Activated effector memory CD4-positive, alpha-beta T cell treated with Interleukin-2 at 50 U/mL for 16 hours (primary cell): Measurements from ENCODE around the gene AXDND1.
"Not testable (repeated sequence)": the region's sequence is repeated elsewhere in the genome, so short reads cannot be mapped to it uniquely, and the experiment has no call there.

Experiments used
- DNase-seq: peaks from one replicate; pipeline ENCODE4 v3.0.0-alpha.2; 2020

AXDND1 gene, protein sequence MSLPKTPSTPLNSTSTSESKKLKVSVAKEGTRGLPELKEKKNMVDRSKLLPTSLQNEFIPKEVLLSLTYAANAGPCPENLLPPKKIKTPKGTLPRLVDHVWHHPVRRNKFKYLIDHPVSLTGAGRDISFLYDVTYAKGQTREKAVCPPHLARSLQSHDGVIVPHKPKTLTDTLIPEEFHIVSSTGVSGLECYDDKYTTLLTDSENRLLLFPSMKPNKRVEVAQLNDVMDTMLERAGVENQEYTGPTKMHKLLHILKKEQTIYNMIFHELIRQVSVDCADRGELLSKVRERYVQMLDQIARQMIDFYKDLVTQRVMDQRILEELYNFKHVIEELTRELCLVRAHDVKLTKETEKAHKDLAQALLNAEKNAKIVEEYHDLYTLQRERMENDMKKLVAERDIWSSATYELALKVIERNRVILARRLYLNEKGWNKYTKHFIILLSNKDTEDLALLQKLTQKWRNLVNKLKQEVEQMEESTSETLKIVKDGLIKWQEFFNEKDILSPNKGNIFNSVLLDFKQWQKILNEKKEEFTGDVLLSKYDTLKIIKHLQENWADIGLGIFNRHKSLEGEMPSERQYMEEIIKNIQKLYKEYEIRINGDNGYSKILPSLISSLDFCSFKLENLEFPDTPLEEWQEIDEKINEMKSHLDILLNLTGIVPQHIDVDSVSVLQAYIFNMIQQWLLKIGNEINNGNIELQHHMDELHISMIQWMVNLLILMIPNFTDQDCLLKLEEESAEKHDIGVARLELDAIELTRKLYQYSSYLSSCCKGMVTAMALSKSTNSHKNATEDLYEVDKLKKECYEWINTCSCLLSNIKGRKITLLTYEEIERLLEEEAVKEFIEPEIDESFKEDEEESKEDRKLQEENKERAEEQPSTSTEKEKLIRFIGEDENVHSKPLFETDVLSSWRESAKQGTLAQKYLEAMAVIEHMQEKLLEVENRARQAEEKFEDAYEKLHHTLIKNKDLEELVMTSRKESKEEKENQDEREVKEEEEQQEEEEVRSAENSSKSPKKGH

DNA sequence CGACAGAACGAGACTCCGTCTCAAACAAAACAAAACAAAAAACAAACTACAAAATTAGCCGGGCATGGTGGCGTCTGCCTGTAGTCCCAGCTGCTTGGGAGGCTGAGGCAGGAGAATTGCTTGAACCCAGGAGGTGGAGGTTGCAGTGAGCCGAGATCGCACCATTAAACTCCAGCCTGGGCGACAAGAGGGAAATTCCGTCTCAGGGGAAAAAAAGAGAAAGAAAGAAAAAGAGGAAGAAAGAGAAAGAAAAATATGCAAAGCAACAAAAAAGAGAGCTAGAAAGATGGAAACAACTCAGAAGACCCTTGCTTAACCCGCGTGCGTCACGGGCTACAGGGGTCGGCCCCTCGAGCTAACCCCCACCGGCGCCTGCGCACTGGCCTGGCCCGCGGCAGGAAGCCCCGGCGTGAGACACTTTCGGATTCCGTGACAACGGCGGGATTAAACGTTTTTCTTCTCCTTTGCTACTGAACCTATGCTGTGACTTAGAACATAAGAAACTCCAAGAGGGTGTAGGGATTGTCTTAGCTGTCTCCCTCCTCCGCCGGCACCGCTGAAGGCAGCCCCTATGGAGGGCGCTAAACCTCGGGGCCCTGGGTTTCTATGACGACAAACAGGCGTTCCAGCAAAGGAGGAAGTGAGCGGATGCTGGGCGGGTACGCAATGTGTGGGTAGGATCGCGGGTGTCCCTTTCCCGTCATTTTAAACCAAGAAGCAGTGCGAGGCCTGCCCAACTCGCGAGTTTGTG is at the start of gene AXDND1:
Gene AXDND1 (plus strand): TSS at position 630 of the 751 bp plus-strand sequence. CDS start 539 bp downstream, outside the sequence.
- peak; percentile 81 for DNase-seq

DNA sequence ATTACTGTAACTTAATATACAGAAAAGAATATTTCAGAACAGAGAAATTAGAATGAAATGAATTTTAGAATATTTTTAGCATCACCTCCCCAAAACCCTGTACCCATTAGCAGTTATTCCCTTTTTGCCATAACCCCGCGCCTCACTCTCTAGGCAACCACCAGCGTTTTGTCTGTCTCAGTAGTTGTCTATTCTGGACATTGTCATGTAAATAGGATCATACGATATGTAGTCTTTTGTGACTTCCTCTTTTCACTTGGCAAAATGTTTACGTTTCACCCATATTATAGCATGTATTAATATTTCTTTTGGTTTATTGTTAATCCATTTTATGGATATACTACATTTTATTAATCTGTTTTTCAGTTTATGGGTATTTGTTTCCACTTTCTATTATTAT is 47.3 kb upstream of the AXDND1 start:
- DNase-seq: no peak

DNA sequence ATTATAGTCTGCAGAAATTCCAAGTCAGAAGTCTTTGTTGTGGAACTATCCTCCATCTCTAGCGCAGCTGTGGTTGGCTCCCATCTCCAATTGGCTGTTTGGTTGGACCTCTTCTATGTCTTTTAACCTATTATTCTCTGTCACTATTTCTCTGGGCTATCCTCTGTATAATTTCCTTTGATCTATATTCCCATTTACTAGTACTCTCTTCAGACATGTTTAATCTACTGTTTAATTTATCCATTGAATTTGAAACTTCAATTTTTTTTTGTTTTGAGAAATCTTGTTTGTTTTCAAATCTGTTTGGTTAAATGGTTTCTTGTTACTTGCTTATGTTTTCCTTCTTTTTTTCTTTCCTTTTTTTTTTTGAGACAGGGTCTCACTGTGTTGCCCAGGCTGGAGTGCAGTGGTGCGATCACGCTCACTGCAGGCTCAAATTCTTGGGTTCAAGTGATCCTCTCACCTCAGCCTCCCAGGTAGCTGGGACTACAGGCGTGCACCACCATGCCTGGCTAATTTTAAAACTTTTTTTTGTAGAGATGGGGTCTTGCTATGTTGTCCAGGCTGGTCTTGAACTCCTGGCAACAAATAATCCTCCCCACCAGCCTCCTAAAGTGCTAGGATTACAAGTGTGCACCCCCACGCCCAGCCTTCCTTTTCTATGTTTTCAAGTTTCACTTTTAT is 44.1 kb upstream of the AXDND1 start:
- DNase-seq: no peak

DNA sequence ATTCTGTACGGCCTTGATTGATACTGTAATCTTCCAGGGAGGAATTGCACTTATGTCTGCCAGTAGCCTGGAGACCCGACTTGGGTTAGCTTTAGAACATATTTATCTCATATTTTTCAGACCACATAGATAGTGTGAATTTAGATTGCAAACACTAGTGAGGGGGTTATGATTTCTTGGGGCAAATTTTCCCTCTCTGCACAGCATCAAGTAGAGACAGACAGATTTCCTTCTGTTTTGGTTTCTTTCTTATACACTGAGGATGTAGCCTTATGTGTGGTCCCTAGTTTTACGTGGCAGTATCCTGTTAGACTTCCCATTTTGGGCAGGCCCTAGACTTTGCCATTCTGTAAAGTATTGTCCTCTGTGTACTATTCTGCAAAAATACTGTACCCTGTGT is 43.2 kb upstream of the AXDND1 start:
- DNase-seq: no peak

DNA sequence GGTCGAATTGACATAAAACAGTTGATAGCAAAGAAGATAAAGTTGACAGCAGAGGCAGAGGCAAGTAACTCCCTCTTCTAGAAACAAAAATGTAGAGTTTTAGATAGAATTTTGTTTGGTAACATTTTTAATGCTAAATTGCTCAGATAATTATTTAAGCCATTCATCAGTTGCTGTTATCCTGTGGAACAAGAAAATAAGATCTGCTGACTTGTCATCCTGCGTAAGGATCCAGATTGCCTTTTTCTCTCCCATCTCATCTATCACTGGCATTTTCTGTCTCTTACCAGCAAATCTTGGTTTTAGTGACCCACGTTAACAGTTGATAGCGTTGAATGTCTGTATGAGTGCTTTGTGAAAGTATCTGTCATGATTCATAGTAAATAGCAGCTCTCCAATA is 42.3 kb upstream of the AXDND1 start:
- DNase-seq: no peak

DNA sequence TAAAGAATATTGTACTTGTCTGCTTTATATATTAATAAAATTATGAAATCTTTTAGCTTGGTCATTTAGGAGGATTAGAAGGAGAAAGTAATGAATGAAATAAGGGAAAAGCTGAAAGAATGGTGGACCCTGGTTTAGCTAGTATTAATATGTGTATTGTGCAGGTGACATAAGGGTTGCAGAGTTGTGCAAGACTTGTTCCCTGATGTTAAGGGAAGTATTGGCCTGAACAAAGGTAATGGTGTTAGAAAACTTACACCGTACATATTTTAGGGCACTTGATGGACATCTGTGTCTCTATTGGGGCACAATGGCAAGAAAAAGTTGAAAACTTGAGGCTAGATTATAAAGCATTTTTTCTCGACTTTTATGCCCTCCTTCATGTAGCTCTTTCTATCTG is 39.9 kb upstream of the AXDND1 start:
- no peak for DNase-seq

DNA sequence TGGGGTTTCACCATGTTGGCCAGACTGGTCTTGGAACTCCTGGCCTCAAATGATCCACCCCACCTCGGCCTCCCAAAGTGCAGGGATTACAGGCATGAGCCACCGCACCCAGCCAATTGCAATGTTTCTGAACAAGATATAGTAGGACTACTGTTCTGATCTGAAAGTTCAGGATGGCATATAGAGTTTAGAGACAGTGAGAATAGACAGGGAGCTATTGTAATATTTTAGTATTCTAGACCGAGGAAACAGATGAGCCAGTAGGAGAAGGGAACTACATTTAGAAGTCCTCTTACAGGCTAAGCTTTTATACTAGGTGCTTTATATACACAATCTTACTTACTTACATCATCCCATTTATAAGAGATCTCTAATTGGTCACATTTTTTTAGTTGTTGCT is 39.0 kb upstream of the AXDND1 start:
- DNase-seq: no peak

DNA sequence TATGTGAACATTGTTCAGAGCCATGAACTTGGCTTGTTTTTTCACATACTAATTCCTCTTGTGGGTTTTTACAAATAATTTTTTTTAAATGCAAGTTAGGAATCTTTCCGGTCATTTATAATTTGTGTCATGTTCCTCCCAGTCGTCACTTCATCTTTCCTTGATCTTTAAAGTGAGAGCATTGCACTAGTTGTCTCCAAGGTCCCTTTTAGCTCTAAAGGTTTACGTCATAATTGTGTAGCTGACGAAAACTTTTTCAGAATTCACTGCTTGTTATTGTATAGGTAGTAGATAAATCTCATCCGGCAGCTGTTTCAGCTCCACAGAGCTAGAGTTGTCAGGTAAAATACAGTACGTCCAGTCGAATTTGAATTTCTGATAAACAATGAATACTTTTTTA is 38.6 kb upstream of the AXDND1 start:
- no peak for DNase-seq

DNA sequence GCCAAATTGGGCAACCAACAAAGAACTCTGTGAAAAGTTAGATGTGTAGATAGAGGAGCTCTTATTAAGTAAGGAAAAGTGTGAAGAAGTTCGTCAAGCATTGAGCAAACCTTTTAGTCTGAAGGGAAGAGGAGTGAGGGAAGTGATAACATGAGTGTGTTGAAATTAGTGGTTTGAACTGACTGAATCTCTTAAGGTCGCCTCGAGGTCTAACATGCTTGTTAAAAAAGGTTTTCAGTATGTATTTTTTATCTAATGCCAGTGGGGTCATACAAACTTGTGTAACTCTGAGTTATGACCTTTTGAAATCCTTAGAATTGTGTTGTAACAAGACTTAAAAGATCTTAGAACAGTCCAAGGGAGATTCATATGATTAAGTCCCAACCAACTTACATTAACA is 38.1 kb upstream of the AXDND1 start:
- no peak for DNase-seq

DNA sequence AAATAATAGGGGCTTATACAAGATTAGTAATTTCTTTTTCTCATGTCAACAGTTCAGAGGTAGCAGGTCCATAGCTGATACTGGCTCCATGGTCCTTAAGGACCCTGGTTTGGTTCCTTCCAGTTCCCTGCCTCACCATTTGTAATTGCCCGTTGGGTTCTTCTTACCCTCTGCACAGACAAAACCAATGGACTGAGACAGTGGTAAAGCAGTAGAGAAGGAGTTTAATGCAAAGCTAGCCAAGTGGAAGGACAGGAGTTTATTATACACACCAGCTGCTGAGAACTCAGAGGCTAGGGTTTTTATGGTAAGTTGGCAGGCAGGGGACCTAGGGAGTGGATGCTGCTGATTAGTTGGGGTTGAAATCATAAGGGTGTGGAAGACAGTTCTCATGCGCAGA is 35.9 kb upstream of the AXDND1 start:
- no peak for DNase-seq

DNA sequence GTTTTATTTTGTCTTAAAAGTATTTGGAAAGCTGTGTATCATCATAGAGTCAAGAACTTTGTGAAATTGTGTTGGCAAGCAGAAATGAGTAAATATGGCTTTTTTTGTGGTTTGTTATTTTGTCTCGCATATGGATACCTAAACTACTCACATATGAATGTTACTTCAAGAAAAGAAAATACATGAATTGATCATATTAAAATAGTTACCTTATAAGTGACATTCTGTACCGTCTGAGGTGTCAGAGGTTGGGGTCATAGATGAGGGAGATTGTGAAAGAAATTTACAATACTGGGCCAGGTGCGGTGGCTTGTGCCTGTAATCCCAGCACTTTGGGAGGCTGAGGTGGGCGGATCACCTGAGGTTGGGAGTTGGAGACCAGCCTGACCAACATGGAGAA is 31.3 kb upstream of the AXDND1 start:
- no peak for DNase-seq

DNA sequence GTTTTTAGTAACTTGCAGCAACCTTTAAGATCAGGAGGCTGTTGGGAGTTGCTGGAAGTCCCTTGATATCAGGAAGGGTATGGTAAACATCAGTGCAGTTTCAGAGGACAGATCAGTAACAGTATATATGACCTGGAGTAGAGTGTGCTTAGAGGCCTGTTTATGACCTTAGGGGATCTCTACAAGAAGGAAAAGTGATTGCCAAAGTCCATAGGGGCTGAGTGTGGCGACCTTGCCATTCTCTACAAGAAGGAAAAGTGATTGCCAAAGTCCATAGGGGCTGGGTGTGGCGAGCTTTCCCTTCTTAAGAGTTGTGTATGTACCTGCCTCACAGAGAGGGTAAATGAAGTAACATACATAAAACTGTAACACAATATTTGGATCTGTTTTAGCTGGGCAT is 28.5 kb upstream of the AXDND1 start:
- DNase-seq: no peak

DNA sequence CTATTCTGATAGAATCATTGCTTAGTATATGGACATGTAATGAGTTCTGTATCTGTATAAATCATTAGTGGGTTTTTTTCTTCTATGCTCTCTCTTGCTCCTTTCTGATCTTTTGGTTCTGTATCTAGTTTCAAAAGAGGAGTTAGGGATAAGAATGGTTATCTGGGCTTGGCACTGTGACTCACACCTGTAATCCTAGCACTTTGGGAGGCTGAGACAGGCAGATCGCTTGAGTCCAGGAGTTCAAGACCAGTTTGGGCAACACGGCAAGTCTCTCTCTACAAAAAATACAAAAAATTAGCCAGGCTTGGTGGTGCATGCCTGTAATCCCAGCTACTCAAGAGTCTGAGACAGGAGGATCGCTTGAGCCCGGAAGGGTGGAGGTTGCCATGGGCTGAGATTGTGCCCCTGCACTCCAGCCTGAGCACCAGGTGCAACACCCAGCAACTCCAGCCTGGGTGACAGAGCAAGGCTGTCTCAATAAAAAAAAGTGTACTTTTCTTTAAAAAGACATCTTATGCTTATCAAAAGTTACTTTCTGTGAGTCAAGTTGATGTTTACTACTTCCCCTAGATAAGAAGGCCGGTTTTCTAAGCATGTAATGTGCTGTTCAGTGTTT is 27.7 kb upstream of the AXDND1 start:
- DNase-seq: no peak

DNA sequence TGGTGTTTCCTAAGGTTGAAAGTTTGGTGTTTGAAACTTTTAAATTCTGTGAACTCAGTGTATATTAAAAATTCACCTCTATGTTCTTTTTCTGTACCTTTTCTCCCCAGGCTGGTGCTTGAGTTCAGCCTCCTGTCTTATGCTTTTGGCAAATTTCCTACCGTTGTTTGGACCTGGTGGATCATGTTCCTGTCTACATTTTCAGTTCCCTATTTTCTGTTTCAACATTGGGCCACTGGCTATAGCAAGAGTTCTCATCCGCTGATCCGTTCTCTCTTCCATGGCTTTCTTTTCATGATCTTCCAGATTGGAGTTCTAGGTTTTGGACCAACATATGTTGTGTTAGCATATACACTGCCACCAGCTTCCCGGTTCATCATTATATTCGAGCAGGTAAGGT is 24.9 kb upstream of the AXDND1 start:
- no peak for DNase-seq

DNA sequence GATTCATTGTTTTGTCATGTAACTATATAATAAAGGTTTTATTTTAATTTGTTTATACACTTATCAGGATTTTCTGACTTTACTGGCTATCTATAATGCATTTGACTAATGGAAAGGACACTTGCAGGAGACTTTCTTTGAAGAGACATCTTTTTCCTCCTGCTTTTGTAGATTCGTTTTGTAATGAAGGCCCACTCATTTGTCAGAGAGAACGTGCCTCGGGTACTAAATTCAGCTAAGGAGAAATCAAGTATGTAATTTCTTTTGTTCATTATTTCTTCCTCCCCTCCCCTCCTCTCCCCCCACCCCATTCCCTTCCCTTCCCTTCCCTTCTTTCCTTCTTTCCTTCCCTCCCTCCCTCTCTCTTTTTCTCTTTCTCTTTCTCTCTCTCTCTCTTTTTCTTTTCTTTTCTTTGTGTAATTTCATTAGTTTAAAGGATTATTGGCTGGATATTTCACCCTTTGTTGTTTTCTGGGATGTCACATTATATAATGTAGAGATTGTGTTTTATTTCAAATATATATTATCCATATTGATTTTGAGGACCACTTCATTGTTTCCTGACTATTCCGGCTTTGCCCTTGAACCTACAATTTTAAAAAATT is 23.7 kb upstream of the AXDND1 start:
- DNase-seq: no peak

DNA sequence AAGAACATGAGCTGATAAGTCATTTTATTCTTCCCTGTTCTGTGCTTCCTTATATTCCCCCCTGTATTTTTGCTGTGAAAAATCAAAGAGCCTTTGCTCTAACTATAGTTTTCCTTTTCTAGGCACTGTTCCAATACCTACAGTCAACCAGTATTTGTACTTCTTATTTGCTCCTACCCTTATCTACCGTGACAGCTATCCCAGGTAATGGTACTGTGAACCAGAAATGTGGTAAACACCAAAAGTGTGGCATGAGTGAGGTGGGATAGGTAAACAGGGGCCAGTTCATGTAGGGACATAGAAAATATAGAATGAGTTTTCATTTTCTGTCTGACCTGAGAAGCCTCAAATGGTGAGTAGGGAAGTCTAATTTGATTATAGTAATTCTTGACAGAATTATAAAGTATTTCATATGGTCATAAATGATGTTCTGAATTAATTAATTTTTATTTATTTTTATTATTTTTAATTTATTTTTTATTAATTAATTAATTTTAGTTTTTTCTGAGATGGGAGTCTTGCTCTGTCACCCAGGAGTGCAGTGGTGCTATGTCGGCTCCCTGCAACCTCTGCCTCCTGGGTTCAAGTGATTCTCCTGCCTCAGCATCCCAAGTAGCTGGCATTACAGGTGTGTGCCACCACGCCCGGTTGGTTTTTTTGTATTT is 22.9 kb upstream of the AXDND1 start:
- no peak for DNase-seq

DNA sequence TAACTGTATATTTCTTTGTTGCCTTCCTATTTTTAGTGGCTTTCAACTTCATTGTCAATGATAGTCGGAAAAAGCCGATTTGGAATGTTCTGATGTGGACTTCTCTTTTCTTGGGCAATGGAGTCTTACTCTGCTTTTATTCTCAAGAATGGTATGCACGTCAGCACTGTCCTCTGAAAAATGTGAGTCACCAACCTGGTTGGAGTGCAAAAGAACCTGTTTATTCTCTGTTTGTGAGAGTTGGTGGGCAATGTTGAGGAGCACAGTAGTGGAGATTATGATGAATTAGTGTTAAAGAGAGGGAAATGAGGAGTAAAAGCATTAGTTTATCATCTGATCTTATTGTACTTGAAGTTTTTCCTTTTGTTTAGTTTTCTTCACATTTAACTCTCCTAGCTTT is 14.5 kb upstream of the AXDND1 start:
- DNase-seq: no peak

DNA sequence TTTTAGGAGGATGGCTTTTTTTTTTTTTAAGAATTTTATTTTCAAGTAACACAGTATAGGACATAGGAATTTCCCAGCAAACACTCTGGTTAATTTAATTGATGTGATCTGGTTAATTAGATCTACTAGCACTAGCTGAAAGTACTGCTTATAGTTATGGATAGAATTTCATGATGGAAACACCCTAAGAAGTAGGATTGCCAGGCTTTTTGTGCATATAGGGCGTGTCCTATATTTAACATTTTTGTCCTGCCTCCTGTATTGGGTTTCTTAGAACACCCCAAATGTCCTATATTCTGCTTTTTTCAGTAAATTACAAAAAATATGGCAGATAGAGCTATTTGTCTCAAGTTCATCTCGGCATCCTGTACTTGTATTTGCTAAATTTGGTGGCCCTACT is 13.5 kb upstream of the AXDND1 start:
- no peak for DNase-seq

DNA sequence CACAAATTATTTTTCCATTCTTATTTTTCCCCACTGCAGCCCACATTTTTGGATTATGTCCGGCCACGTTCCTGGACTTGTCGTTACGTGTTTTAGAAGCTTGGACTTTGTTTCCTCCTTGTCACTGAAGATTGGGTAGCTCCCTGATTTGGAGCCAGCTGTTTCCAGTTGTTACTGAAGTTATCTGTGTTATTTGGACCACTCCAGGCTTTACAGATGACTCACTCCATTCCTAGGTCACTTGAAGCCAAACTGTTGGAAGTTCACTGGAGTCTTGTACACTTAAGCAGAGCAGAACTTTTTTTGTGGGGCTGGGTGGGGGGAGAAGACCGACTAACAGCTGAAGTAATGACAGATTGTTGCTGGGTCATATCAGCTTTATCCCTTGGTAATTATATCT is 12.2 kb upstream of the AXDND1 start:
- DNase-seq: no peak

DNA sequence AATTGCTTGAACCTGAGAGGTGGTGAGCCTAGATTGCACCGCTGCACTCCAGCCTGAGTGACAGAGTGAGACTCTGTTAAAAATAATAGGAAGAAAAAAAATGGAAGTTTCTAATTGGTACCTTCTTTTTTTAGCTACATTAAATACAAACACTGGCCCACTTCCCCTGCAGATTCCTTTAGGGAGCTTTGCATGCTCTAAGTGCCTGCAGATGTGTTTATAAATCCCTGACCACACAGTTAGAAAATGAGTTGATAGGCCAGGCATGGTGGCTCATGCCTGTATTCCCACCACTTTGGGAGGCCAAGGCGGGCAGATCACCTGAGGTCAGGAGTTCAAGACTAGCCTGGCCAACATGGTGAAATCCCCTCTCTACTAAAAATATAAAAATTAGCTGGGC is 4.1 kb upstream of the AXDND1 start:
- DNase-seq: not testable (repeated sequence)
